Measurements from ENCODE around the gene WWOX.

The WWOX gene

DNA sequence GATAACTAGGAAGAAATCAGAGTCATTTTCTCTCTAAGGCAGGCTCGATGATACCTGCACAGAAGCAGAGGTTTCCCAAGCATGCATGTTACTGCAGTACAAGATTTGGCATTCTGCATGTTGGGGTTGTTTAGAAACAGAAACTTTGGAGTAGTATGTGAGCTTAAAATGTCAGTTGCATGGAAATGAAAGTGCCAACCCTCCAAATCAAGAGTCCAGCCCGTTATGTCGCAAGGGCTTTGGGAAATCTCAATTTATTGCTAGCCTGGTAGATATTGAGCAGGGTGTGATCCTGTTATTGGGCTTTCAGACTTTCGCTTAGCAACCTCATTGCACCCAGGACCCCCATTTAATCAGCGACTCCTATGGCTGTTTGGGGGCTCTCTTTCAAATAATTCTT lies 1010.3 kb downstream of the WWOX start:
- Histone ChIP-seq H3K27me3 (ENCODE audit: control insufficient read depth in 1 of 2, insufficient read depth in 2 of 2, low read length in 2 of 2) (no peaks in the 10 kb centered on the region), H3K4me3 (ENCODE audit: low read length in 2 of 2) (no peak overlapping the region), H3K36me3 (ENCODE audit: control insufficient read depth in 2 of 2, insufficient read depth in 2 of 2, low read length in 2 of 2) (no peaks in the 10 kb centered on the region), H3K9me3 (ENCODE audit: control insufficient read depth in 2 of 2, low read length in 2 of 2) (no peaks in the 10 kb centered on the region), H3K9ac (ENCODE audit: low read length in 2 of 2) (no peak overlapping the region), H3K4me1 (ENCODE audit: control insufficient read depth, insufficient read depth, low read length) (no peaks in the 10 kb centered on the region), H3K27ac (ENCODE audit: low read length) (no peak overlapping the region)

DNA sequence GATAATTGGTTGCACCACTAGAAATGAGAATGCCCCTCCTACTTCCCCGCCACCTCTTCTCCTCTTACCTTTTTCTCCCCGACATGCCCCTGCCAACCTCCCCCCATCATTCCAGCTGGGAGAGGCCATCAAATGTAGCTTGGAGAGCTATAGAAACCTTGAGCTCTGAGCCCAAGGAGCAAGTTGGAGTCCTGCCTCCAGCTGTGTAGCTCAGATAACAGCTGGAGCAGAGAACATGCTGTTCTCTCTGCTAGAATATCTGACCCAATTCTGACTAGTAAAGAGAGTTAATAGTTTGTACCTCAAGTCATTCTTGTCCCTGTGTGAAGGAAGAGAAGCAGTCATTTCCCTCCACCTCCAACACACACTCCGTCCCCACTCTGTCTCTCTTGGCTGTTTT lies 1010.8 kb downstream of the WWOX start:
- Histone ChIP-seq H3K27me3 (ENCODE audit: control insufficient read depth in 1 of 2, insufficient read depth in 2 of 2, low read length in 2 of 2) (no peaks in the 10 kb centered on the region), H3K9ac (ENCODE audit: low read length in 2 of 2) (no peak overlapping the region), H3K4me1 (ENCODE audit: control insufficient read depth, insufficient read depth, low read length) (no peaks in the 10 kb centered on the region), H3K9me3 (ENCODE audit: control insufficient read depth in 2 of 2, low read length in 2 of 2) (no peaks in the 10 kb centered on the region), H3K4me3 (ENCODE audit: low read length in 2 of 2) (no peak overlapping the region), H3K27ac (ENCODE audit: low read length) (no peak overlapping the region), H3K36me3 (ENCODE audit: control insufficient read depth in 2 of 2, insufficient read depth in 2 of 2, low read length in 2 of 2) (no peaks in the 10 kb centered on the region)

DNA sequence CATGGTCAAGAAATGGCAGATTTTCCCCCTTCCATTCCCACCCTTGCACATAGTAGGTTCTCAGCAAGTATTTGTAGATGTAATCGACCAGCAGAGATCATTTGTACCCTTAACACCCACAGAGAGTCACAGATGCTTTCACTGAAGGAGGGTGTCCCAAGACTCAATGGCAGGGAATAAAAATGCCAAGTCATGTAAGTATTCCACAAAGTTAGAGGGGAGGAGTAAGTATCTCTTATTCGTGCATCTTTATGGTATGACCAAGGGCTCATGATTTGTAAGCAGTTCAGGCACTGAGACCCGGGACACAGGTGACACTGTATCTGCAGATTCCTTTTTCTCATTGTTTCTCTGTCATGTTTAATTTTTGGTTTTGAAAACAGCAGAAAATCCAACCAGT lies 1011.5 kb downstream of the WWOX start:
- Histone ChIP-seq H3K27me3 (ENCODE audit: control insufficient read depth in 1 of 2, insufficient read depth in 2 of 2, low read length in 2 of 2) (no peaks in the 10 kb centered on the region), H3K4me1 (ENCODE audit: control insufficient read depth, insufficient read depth, low read length) (no peaks in the 10 kb centered on the region), H3K9me3 (ENCODE audit: control insufficient read depth in 2 of 2, low read length in 2 of 2) (no peaks in the 10 kb centered on the region), H3K9ac (ENCODE audit: low read length in 2 of 2) (no peak overlapping the region), H3K4me3 (ENCODE audit: low read length in 2 of 2) (no peak overlapping the region), H3K27ac (ENCODE audit: low read length) (no peak overlapping the region), H3K36me3 (ENCODE audit: control insufficient read depth in 2 of 2, insufficient read depth in 2 of 2, low read length in 2 of 2) (no peaks in the 10 kb centered on the region)

DNA sequence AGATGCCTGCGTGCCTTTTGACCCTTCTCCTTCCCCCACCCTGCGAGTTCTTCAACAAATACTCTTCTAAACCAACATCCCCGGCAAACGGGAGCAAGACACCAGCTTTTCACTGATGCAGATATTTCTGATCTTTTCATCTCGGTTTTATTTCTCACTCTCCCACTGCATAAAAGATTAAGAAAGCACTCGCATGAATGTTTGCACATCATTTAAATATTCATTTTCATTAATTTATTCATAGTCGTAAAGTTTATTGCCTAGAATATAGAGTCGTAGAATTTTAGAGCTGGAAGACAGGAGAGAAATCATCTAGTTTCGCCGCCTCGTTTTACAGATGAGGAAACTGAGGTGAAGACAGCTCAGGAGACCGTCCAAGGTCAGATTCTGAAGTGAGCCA lies 1013.0 kb downstream of the WWOX start:
- Histone ChIP-seq H3K27me3 (ENCODE audit: control insufficient read depth in 1 of 2, insufficient read depth in 2 of 2, low read length in 2 of 2) (no peaks in the 10 kb centered on the region), H3K36me3 (ENCODE audit: control insufficient read depth in 2 of 2, insufficient read depth in 2 of 2, low read length in 2 of 2) (no peaks in the 10 kb centered on the region), H3K27ac (ENCODE audit: low read length) (no peak overlapping the region), H3K9ac (ENCODE audit: low read length in 2 of 2) (no peak overlapping the region), H3K4me3 (ENCODE audit: low read length in 2 of 2) (no peak overlapping the region), H3K9me3 (ENCODE audit: control insufficient read depth in 2 of 2, low read length in 2 of 2) (peaks cover 0 to 3% of the 10 kb centered on the region in 2 donors), H3K4me1 (ENCODE audit: control insufficient read depth, insufficient read depth, low read length) (no peaks in the 10 kb centered on the region)

DNA sequence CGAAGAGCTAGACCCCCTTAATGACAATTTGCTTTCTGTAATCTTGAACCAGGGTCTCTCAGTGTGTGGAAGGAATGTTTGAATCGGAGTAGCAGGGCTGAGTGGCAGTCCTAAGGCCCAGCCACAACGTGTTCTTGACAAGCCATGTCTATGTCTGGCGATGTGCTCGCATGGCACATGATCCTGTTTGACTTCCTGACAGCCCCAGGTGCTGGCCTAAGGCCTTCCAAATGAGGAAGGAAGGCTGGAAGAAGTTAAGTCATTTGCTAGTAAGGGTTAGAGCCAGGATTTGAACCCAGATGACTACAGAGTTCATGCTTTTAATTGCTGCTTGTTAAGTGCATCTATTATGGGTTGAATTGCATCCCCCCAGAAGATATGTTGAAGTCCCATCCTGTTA lies 1014.4 kb downstream of the WWOX start:
- no peaks in the 10 kb centered on the region for H3K4me1 ChIP-seq (ENCODE audit: control insufficient read depth, insufficient read depth, low read length)
- H3K36me3 ChIP-seq (ENCODE audit: control insufficient read depth in 2 of 2, insufficient read depth in 2 of 2, low read length in 2 of 2) = no peaks in the 10 kb centered on the region

DNA sequence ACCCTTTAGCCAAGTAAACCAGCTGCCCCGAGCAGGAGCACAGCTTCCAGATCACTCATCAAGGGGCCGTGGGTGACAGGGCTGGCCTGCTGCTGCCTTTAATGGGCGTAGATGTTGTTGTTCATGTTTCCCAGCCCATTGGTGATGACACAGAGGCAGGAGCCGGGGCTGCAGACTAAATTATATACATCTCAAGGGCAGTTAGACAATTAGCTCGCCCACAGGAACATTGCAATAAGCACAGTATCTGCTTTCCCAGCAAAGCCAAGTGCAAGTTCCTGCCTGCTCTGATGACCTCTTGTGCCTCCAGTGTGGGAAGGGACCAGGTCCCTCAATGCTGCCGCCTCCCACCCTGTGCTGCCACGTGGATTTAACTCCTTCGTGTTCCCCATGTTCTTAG lies 1015.3 kb downstream of the WWOX start:
- Histone ChIP-seq H3K27me3 (ENCODE audit: control insufficient read depth in 1 of 2, insufficient read depth in 2 of 2, low read length in 2 of 2) (no peaks in the 10 kb centered on the region), H3K4me3 (ENCODE audit: low read length in 2 of 2) (no peak overlapping the region), H3K9ac (ENCODE audit: low read length in 2 of 2) (no peak overlapping the region), H3K36me3 (ENCODE audit: control insufficient read depth in 2 of 2, insufficient read depth in 2 of 2, low read length in 2 of 2) (no peaks in the 10 kb centered on the region), H3K9me3 (ENCODE audit: control insufficient read depth in 2 of 2, low read length in 2 of 2) (peaks cover 0 to 5% of the 10 kb centered on the region in 2 donors), H3K27ac (ENCODE audit: low read length) (no peak overlapping the region), H3K4me1 (ENCODE audit: control insufficient read depth, insufficient read depth, low read length) (no peaks in the 10 kb centered on the region)

More for the DNA sequence above, 1014.4 kb downstream of the WWOX start:
- no peaks in the 10 kb centered on the region for H3K27me3 ChIP-seq (ENCODE audit: control insufficient read depth in 1 of 2, insufficient read depth in 2 of 2, low read length in 2 of 2)
- no peak overlapping the region for H3K4me3 ChIP-seq (ENCODE audit: low read length in 2 of 2)
- H3K27ac ChIP-seq (ENCODE audit: low read length) = no peak overlapping the region
- H3K9ac ChIP-seq (ENCODE audit: low read length in 2 of 2) = no peak overlapping the region
- H3K9me3 ChIP-seq (ENCODE audit: control insufficient read depth in 2 of 2, low read length in 2 of 2) = peaks cover 0 to 5% of the 10 kb centered on the region in 2 donors

DNA sequence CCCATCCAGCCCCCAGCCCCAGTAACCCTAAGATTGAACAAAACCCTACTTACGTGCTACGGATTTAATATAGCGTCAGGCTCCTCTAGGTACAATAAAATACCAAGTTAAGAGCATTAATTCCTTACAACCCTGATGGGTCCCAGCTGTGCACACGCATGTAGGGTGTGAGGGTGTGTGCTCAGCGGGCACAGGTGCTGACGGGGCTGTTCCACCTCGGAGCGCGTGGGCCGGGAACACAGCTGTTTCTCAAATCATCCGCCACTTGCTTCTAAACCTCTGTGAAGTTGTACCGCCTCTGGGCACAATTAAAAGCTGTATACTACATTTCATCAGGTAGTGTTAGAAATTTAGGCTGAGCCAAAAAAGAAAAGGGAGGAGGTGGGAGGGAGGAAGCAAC lies 1022.5 kb downstream of the WWOX start:
- no peak overlapping the region for H3K4me3 ChIP-seq (ENCODE audit: low read length in 2 of 2)
- H3K4me1 ChIP-seq (ENCODE audit: control insufficient read depth, insufficient read depth, low read length) = no peaks in the 10 kb centered on the region
- H3K9ac ChIP-seq (ENCODE audit: low read length in 2 of 2) = no peak overlapping the region
- no peak overlapping the region for H3K27ac ChIP-seq (ENCODE audit: low read length)
- no peaks in the 10 kb centered on the region for H3K27me3 ChIP-seq (ENCODE audit: control insufficient read depth in 1 of 2, insufficient read depth in 2 of 2, low read length in 2 of 2)
- H3K9me3 ChIP-seq (ENCODE audit: control insufficient read depth in 2 of 2, low read length in 2 of 2) = peaks cover 0 to 5% of the 10 kb centered on the region in 2 donors
- no peaks in the 10 kb centered on the region for H3K36me3 ChIP-seq (ENCODE audit: control insufficient read depth in 2 of 2, insufficient read depth in 2 of 2, low read length in 2 of 2)

DNA sequence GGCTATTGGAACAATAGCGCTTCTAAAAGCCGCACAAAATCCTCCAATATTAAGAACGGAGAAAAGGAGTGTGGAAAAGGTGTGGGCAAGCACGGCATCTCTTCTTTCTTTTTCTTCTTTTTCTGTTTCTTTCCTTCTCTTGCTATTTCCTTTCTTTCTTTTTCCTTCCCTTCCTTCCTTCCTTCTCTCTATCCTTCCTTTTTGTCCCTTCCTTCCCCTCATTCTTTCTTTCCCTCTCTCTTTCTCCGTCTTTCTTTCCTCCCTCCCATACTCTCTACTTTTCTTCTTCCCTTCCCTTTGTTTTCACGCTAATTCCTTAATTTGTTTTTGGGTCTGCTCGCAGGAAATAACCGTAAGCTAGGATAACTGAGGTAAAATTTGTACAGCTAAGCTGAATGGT lies 1022.9 kb downstream of the WWOX start:
- H3K9me3 ChIP-seq (ENCODE audit: control insufficient read depth in 2 of 2, low read length in 2 of 2) = peaks cover 0 to 3% of the 10 kb centered on the region in 2 donors
- H3K27ac ChIP-seq (ENCODE audit: low read length) = no peak overlapping the region
- no peaks in the 10 kb centered on the region for H3K27me3 ChIP-seq (ENCODE audit: control insufficient read depth in 1 of 2, insufficient read depth in 2 of 2, low read length in 2 of 2)
- no peak overlapping the region for H3K9ac ChIP-seq (ENCODE audit: low read length in 2 of 2)
- H3K4me3 ChIP-seq (ENCODE audit: low read length in 2 of 2) = no peak overlapping the region
- H3K4me1 ChIP-seq (ENCODE audit: control insufficient read depth, insufficient read depth, low read length) = no peaks in the 10 kb centered on the region
- H3K36me3 ChIP-seq (ENCODE audit: control insufficient read depth in 2 of 2, insufficient read depth in 2 of 2, low read length in 2 of 2) = no peaks in the 10 kb centered on the region

DNA sequence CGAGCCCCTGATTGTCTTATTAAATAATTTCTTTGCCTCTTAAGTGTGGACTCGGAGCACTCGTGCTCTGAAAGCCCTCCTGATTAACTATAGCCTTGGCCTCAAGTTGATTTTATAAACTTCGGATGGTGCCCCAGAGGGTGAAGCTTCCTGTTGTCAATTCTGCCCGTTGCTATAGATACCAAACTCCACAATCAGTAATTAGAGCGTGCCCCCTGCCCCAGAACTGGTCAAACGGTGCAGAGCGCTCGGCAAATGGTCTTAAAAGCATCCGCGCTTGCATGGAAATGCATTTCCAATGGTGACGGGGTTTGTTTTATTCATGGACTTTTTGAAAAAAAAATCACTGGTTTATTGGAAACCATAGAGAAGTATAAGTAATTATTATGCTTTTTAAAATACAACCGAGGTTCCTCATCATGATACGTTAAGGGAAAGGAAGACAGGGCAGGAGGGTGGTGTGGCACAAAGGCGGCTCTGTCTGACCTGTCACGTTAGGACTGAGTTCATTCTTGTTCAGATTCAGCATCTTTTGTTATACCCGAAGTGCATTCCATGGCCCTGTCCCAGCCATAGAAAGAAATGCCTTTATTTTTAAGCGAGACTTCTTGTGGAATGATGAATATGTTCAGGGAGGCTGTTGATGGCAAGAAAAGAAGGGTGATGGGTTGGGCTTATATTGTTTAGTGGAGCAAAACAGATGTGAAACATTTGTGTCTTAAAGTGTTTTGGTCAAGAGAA lies 1024.7 kb downstream of the WWOX start:
- H3K4me3 ChIP-seq (ENCODE audit: low read length in 2 of 2) = no peak overlapping the region
- no peaks in the 10 kb centered on the region for H3K4me1 ChIP-seq (ENCODE audit: control insufficient read depth, insufficient read depth, low read length)
- H3K9ac ChIP-seq (ENCODE audit: low read length in 2 of 2) = no peak overlapping the region
- H3K27me3 ChIP-seq (ENCODE audit: control insufficient read depth in 1 of 2, insufficient read depth in 2 of 2, low read length in 2 of 2) = no peaks in the 10 kb centered on the region
- no peak overlapping the region for H3K27ac ChIP-seq (ENCODE audit: low read length)
- H3K9me3 ChIP-seq (ENCODE audit: control insufficient read depth in 2 of 2, low read length in 2 of 2) = no peaks in the 10 kb centered on the region
- no peaks in the 10 kb centered on the region for H3K36me3 ChIP-seq (ENCODE audit: control insufficient read depth in 2 of 2, insufficient read depth in 2 of 2, low read length in 2 of 2)

DNA sequence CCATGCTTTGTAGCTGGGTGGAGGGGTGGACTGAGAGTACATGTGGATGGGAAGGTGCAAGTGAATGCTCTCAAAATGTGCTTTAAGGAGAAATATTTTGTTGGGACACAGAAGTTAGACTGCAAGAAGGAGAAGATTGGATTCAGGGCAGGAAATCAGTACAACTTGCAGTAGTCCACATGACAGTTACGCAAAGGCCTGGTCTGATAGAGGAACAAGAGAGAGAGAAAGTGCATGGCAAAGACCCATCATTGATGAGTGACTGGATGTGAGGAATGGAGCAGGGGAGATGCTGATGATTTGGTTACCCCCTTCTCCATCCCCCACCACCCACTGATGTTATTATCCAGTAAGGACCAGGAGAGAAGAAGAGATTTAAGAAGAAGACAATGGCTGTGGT lies 1028.3 kb downstream of the WWOX start:
- no peak overlapping the region for H3K9ac ChIP-seq (ENCODE audit: low read length in 2 of 2)
- H3K36me3 ChIP-seq (ENCODE audit: control insufficient read depth in 2 of 2, insufficient read depth in 2 of 2, low read length in 2 of 2) = no peaks in the 10 kb centered on the region
- no peak overlapping the region for H3K4me3 ChIP-seq (ENCODE audit: low read length in 2 of 2)
- H3K4me1 ChIP-seq (ENCODE audit: control insufficient read depth, insufficient read depth, low read length) = peaks cover 4% of the 10 kb centered on the region
- no peak overlapping the region for H3K27ac ChIP-seq (ENCODE audit: low read length)
- no peaks in the 10 kb centered on the region for H3K9me3 ChIP-seq (ENCODE audit: control insufficient read depth in 2 of 2, low read length in 2 of 2)
- H3K27me3 ChIP-seq (ENCODE audit: control insufficient read depth in 1 of 2, insufficient read depth in 2 of 2, low read length in 2 of 2) = no peaks in the 10 kb centered on the region

DNA sequence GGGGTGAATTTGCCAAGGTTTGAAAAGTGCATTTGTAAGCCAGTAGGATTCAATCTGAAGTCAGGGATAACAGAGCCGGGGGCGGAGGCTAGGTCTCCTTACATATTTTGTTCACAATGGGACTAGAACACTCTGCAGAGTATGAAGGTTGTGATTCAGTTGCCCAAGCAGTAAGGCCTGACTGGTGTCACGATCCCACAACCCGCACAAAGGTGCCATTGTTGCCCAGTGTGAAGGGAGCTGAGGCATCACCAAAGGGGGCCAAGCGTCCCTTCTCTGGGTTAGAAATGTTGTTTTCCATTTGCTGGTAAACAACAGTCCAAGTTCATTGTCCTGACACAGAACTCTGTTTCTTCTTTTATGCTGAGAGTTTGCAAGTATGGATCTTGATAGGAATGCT lies 1029.3 kb downstream of the WWOX start:
- no peak overlapping the region for H3K27ac ChIP-seq (ENCODE audit: low read length)
- no peak overlapping the region for H3K9ac ChIP-seq (ENCODE audit: low read length in 2 of 2)
- H3K4me1 ChIP-seq (ENCODE audit: control insufficient read depth, insufficient read depth, low read length) = peaks cover 4% of the 10 kb centered on the region
- H3K4me3 ChIP-seq (ENCODE audit: low read length in 2 of 2) = no peak overlapping the region
- H3K9me3 ChIP-seq (ENCODE audit: control insufficient read depth in 2 of 2, low read length in 2 of 2) = no peaks in the 10 kb centered on the region
- H3K27me3 ChIP-seq (ENCODE audit: control insufficient read depth in 1 of 2, insufficient read depth in 2 of 2, low read length in 2 of 2) = no peaks in the 10 kb centered on the region
- H3K36me3 ChIP-seq (ENCODE audit: control insufficient read depth in 2 of 2, insufficient read depth in 2 of 2, low read length in 2 of 2) = no peaks in the 10 kb centered on the region
